ENCODE results near the gene TRERF1. TPM values are rescaled to one million over a fixed set of nuclear protein-coding genes. Genes with fewer than 3 reads are reported as not detected.
"Not testable (repeated sequence)": the region's sequence is repeated elsewhere in the genome, so short reads cannot be mapped to it uniquely, and the experiment has no call there.

Gene TRERF1
- total RNA-seq, 4 donors from 2014 or later = 2.5 to 8.0 (median 3.4) TPM

DNA sequence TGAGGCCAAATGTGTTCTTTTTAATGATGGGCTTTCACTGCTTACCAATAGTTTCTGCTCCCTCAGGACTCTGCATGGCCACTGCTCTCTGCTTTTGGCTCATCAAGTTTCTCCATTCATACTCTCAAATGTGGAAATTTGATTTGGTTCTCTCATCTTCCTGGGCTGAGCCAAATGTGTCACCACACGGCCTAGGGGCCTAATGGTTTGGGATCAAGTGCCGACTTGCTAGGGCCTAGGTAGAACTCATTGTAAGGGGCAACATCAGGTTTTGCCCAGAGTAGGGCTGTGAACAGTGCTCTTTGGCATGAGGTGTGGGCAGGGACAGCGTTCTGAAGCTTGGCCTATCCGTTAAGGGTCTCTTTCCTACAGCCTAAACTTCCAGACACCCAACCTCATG lies 230.2 kb downstream of the TRERF1 start:
- no peak for TF ChIP-seq POLR2A (IDR thresholded peaks at IDR 0.05)
- TF ChIP-seq POLR2AphosphoS5 (IDR thresholded peaks at IDR 0.05) = no peak
- TF ChIP-seq, protein P1, sequence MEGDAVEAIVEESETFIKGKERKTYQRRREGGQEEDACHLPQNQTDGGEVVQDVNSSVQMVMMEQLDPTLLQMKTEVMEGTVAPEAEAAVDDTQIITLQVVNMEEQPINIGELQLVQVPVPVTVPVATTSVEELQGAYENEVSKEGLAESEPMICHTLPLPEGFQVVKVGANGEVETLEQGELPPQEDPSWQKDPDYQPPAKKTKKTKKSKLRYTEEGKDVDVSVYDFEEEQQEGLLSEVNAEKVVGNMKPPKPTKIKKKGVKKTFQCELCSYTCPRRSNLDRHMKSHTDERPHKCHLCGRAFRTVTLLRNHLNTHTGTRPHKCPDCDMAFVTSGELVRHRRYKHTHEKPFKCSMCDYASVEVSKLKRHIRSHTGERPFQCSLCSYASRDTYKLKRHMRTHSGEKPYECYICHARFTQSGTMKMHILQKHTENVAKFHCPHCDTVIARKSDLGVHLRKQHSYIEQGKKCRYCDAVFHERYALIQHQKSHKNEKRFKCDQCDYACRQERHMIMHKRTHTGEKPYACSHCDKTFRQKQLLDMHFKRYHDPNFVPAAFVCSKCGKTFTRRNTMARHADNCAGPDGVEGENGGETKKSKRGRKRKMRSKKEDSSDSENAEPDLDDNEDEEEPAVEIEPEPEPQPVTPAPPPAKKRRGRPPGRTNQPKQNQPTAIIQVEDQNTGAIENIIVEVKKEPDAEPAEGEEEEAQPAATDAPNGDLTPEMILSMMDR (IDR thresholded peaks at IDR 0.05) = no peak
- TF ChIP-seq EP300 (IDR thresholded peaks at IDR 0.05; ENCODE audit: low read depth) = no peak
- Histone ChIP-seq H3K27ac (no peak overlapping the region), H3K27me3 (no peaks in the 10 kb centered on the region), H3K36me3 (no peaks in the 10 kb centered on the region), H3K4me1 (peaks cover 5 to 36% (median 20%) of the 10 kb centered on the region in 4 donors), H3K4me3 (no peak overlapping the region), H3K9me3 (no peaks in the 10 kb centered on the region)
- 90 to 94% methylated on average over 2 to 4 of the region's 4 CpGs for WGBS, 2 donors (ENCODE audit: low coverage in 1 of 2)
- intact Hi-C loops (cut with DNase I; ENCODE audit: low total_unique reads) (no loop called here), in situ Hi-C loops (cut with MboI; ENCODE audit: low pct_ligation_motif_present in 1 of 4, low pct_unique_long_range_greater_than_20kb in 1 of 4, low sequenced_read_pairs in 3 of 4) (loop anchor here in 2 of 4 donors (25.0 kb wide), 2 partner anchors 284 to 309 kb away; partner anchors contain the start of genes BYSL (in 1 of the 2), CCND3 (in 1 of the 2) and MED20 (in 1 of the 2))
- DNase-seq = no peak

DNA sequence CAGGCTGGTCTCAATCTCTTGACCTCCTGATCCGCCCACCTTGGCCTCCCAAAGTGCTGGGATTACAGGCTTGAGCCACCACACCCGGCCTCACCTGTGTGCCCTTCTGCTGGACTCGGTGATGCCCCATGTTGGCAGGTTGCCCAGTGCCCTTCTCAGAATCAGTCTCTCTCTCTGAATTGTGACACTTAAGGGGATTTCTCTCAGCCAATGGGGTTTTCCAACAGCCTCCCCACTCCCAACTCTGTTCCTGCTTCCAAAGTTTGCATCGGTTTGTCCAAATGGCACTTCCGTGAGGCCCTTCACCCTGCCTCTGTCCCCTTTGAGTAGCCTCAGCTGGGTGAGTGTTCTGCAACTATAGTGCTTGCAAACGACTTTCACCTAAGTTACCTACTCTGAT lies 230.9 kb downstream of the TRERF1 start:
- H3K4me1 ChIP-seq = peaks cover 5 to 35% (median 14%) of the 10 kb centered on the region in 4 donors
- WGBS, 2 donors (ENCODE audit: low coverage in 1 of 2) = 43 to 67% methylated on average over 1 to 6 of the region's 6 CpGs
- in situ Hi-C loops (cut with MboI; ENCODE audit: low pct_ligation_motif_present in 1 of 4, low pct_unique_long_range_greater_than_20kb in 1 of 4, low sequenced_read_pairs in 3 of 4) (loop anchor here in 2 of 4 donors (25.0 kb wide), 2 partner anchors 284 to 309 kb away; partner anchors contain the start of genes BYSL (in 1 of the 2), CCND3 (in 1 of the 2) and MED20 (in 1 of the 2)), intact Hi-C loops (cut with DNase I; ENCODE audit: low total_unique reads) (no loop called here)
- H3K27ac ChIP-seq = no peak overlapping the region
- H3K27me3 ChIP-seq = no peaks in the 10 kb centered on the region
- H3K4me3 ChIP-seq = no peak overlapping the region
- no peaks in the 10 kb centered on the region for H3K36me3 ChIP-seq
- no peak for DNase-seq
- TF ChIP-seq, protein P1 (IDR thresholded peaks at IDR 0.05) = no peak
- no peak for TF ChIP-seq POLR2AphosphoS5 (IDR thresholded peaks at IDR 0.05)
- no peak for TF ChIP-seq POLR2A (IDR thresholded peaks at IDR 0.05)
- no peak for TF ChIP-seq EP300 (IDR thresholded peaks at IDR 0.05; ENCODE audit: low read depth)
- no peaks in the 10 kb centered on the region for H3K9me3 ChIP-seq

DNA sequence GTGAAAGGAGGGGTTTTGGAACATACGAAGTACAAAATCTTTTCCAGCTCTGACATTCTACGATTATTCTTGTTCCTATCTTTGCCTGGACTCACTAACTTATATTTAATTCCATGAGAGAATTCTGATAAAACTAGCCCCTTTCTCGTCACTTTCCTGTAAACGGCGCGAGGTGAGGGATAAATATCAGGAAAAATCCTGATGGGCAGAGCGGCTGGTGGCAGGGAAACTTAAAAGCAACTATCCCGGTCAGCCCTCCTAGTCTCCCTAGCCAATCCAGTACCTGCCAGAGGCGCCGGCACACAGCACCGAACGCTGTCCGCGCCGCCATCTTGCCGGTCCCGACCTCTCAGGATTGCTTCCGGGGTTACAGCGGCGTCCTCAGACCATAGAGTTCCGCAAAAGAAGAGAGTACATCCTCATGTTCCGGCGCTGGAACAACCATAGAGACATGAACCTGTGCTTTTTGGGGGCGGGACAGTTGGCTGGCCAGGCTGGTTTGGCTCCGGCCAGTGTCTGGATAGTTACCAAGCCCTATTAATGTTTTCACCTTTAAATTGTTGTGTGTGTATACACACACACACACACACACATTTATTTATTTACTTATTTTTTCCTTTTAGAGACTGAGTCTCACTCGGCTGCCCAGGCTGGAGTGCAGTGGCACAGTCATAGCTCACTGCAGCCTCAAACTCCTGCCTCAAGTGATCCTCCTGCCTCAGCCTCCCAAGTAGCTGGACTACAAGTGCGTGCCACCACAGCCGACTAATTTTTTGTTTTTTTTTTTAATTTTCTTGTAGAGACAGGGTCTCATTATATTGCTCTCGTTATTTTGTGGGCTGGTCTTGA lies 234.0 kb downstream of the TRERF1 start, which contains the start of gene MRPS10:
Gene MRPS10 (minus strand): TSS at position 343 of the 849 bp plus-strand sequence. CDS start 12 bp downstream, at position 331.
- Histone ChIP-seq H3K27me3 (no peaks in the 10 kb centered on the region), H3K4me1 (peaks cover 5 to 26% (median 9%) of the 10 kb centered on the region in 4 donors), H3K4me3 (peak within 1 kb of the TSS; percentile 32 to 93 (median 66)), H3K9me3 (no peaks in the 10 kb centered on the region), H3K36me3 (peaks cover 0 to 15% (median 7%) of the 10 kb centered on the region in 4 donors), H3K27ac (peak within 1 kb of the TSS; percentile 78 to 91 (median 85))
- in situ Hi-C loops (cut with MboI; ENCODE audit: low pct_ligation_motif_present in 1 of 4, low pct_unique_long_range_greater_than_20kb in 1 of 4, low sequenced_read_pairs in 3 of 4) = loop anchor here in 2 of 4 donors (25.0 kb wide), 2 partner anchors 280 to 305 kb away; partner anchors contain the start of genes BYSL (in 1 of the 2), CCND3 (in 1 of the 2) and MED20 (in 1 of the 2)
- 10 to 22% methylated on average over 10 to 29 of the region's 29 CpGs for WGBS, 2 donors (ENCODE audit: low coverage in 1 of 2)
- DNase-seq = peak; percentile 93
- intact Hi-C loops (cut with DNase I; ENCODE audit: low total_unique reads) = no loop called here
- TF ChIP-seq POLR2A (IDR thresholded peaks at IDR 0.05) (peak; percentile 83), POLR2AphosphoS5 (IDR thresholded peaks at IDR 0.05) (peak; percentile 77 to 94 (median 93)), EP300 (IDR thresholded peaks at IDR 0.05; ENCODE audit: low read depth) (no peak)
- TF ChIP-seq, protein P1 (IDR thresholded peaks at IDR 0.05) = no peak

DNA sequence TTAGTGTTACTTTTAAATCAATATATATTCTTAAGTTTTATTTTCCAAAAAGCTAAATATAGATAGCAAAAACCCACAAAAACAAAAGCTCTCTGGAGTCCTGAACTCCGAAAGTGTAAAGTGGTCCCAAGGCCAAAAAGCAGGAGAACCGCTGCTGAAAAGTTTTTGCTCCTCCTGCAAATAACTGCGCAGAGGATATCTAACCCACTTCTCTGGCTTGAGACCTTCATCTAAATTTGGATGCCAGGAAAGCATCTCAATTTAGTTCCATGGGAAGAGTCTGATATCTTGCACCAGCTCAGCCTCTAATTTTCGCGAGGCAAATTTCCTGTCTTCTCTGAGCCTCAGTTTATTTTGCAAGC lies 234.6 kb downstream of the TRERF1 start:
- Histone ChIP-seq H3K27me3 (no peaks in the 10 kb centered on the region), H3K36me3 (peaks cover 0 to 19% (median 9%) of the 10 kb centered on the region in 4 donors), H3K4me1 (peaks cover 5 to 26% (median 9%) of the 10 kb centered on the region in 4 donors), H3K4me3 (peak overlapping the region; percentile 32 to 93 (median 66)), H3K27ac (peak overlapping the region; percentile 78 to 91 (median 85)), H3K9me3 (no peaks in the 10 kb centered on the region)
- in situ Hi-C loops (cut with MboI; ENCODE audit: low pct_ligation_motif_present in 1 of 4, low pct_unique_long_range_greater_than_20kb in 1 of 4, low sequenced_read_pairs in 3 of 4) (loop anchor here in 2 of 4 donors (25.0 kb wide), 2 partner anchors 280 to 305 kb away; partner anchors contain the start of genes BYSL (in 1 of the 2), CCND3 (in 1 of the 2) and MED20 (in 1 of the 2)), intact Hi-C loops (cut with DNase I; ENCODE audit: low total_unique reads) (no loop called here)
- no peak for TF ChIP-seq POLR2A (IDR thresholded peaks at IDR 0.05)
- no peak for TF ChIP-seq POLR2AphosphoS5 (IDR thresholded peaks at IDR 0.05)
- no peak for TF ChIP-seq EP300 (IDR thresholded peaks at IDR 0.05; ENCODE audit: low read depth)
- TF ChIP-seq, protein P1 (IDR thresholded peaks at IDR 0.05) = no peak
- no peak for DNase-seq
- 0 to 2% methylated on average over 2 to 5 of the region's 5 CpGs for WGBS, 2 donors (ENCODE audit: low coverage in 1 of 2)

DNA sequence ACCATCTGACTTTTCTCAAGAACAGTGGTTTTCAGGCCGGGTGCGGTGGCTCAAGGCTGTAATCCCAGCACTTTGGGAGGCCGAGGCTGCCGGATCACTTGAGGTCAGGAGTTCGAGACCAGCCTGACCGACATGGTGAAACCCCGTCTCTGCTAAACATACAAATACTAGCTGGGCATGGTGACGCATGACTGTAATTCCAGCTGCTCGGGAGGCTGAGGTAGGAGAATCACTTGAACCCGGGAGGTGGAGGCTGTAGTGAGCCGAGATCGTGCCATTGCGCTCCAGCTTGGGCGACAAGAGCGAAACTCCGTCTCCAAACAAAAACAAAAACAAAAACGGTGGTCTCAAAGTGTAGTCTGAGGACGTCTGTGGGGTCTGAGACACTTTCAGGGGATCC lies 235.2 kb downstream of the TRERF1 start:
- H3K9me3 ChIP-seq; DNase-seq; intact Hi-C loops (cut with DNase I; ENCODE audit: low total_unique reads); H3K27me3 ChIP-seq: not testable (repeated sequence)
- peak overlapping the region in 1 of 4 donors; percentile 91 for H3K27ac ChIP-seq
- in situ Hi-C loops (cut with MboI; ENCODE audit: low pct_ligation_motif_present in 1 of 4, low pct_unique_long_range_greater_than_20kb in 1 of 4, low sequenced_read_pairs in 3 of 4) = loop anchor here in 2 of 4 donors (25.0 kb wide), 2 partner anchors 279 to 304 kb away; partner anchors contain the start of genes BYSL (in 1 of the 2), CCND3 (in 1 of the 2) and MED20 (in 1 of the 2)
- H3K36me3 ChIP-seq = peaks cover 0 to 25% (median 13%) of the 10 kb centered on the region in 4 donors
- H3K4me3 ChIP-seq = peak overlapping the region in 2 of 4 donors; percentile 55 to 93
- H3K4me1 ChIP-seq = peaks cover 5 to 26% (median 9%) of the 10 kb centered on the region in 4 donors
- WGBS, 2 donors (ENCODE audit: low coverage in 1 of 2) = 86 to 88% methylated on average over 7 to 18 of the region's 18 CpGs

Data from transverse colon (tissue), 4 donors.